Hippocampal formation (tissue), 2 donors: Measurements from ENCODE around the gene TRPV3.
"Not testable (repeated sequence)": the region's sequence is repeated elsewhere in the genome, so short reads cannot be mapped to it uniquely, and the experiment has no call there.

Experiments
- DNase-seq, 2 donors: peaks; one replicate each; lab custom pipeline; 2025; lab: John Stamatoyannopoulos, UW

TRPV3 gene

GRCh38 chr17:3573246-3574100 lies 15.9 kb upstream of the TRPV3 start:
- DNase-seq = no peak

DNA sequence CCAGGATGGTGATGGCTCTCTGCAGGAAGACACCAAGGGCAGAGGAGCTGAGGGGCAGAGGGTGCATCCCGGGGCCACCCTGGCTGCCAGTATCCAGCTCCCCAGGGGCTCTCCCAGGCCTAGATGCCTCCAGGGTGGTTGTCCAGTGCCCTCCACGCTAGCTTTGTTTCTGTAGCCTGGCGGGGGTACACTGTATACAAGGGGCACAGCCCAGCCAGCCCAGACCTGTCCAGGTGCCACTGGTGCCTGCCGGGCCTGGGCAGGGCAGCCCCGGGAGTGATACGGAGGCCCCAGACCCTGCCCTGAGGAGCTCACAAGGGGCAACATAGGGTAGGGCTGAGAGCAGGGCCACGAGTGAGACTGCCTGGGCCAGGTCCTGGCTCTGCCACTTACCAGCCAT lies 14.6 kb upstream of the TRPV3 start:
- DNase-seq = no peak

GRCh38 chr17:3571043-3571900 lies 13.7 kb upstream of the TRPV3 start:
- DNase-seq = no peak

DNA sequence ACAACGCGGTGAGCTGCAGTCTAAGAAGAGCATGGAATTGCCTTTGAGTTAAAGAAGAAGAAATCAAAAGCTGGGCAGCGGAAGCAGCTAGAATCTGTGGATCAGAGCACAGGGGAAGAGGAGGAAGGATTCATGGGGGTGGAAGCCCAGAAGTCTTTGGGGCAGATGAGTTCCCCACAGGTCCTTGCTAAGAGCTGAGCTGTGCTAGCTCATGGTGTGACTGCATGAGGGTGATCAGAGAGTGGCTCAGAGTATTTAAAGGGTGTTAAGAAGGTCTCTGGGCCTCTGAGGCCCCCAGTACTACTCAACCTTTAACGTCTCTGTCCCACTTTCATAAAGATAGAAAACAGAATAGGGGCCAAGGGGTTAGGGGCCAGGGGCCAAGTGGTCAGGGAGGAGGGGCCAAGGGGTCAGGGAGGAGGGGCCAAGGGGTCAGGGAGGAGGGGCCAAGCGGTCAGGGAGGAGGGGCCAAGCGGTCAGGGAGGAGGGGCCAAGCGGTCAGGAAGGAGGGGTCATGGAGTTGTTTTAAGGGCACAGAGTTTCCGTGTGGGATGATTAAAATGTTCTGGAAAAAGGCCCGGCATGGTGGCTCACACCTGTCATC lies 12.0 kb upstream of the TRPV3 start:
- no peak for DNase-seq

GRCh38 chr17:3566551-3566950 lies 8.9 kb upstream of the TRPV3 start:
- no peak for DNase-seq

DNA sequence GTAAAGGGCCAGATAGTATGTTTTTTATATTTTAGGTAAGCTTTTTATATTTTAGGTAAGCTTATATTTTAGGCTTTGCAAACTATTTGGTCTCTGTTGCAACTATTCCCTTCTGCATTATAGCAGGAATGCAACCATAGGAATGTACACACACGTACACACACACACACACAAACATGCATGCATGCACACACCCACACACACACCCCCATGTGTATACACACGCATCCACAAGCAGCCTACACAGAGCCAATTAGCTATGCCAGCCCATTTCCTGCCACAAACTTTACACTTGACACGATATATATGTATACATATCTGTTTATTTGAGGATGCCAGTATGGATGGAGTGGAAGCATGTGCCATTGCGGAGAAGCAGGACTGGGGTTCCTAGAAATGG lies 7.5 kb upstream of the TRPV3 start:
- no peak for DNase-seq

- DNase-seq = not testable (repeated sequence)
These were observed 6.6 kb upstream of the TRPV3 start for GRCh38 chr17:3564241-3564640.

DNA sequence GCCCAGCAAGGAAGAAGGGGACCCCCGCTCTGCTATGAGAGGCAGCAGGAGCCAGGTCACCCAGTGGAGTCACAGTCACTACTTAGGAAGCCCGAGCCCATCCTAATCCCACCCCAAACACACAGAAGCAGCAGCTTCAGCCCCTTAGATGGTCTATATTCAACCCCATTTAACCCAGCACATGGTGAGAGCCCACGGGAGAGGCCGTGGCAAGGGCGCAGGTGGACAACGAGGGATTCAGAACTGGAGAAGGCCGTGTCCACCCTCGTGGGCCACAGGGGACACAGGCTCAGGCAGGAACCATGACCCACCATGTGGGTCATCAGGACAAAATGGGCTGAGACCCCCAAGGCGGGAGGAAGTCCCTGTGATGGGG lies 1.6 kb upstream of the TRPV3 start:
- DNase-seq = no peak

DNA sequence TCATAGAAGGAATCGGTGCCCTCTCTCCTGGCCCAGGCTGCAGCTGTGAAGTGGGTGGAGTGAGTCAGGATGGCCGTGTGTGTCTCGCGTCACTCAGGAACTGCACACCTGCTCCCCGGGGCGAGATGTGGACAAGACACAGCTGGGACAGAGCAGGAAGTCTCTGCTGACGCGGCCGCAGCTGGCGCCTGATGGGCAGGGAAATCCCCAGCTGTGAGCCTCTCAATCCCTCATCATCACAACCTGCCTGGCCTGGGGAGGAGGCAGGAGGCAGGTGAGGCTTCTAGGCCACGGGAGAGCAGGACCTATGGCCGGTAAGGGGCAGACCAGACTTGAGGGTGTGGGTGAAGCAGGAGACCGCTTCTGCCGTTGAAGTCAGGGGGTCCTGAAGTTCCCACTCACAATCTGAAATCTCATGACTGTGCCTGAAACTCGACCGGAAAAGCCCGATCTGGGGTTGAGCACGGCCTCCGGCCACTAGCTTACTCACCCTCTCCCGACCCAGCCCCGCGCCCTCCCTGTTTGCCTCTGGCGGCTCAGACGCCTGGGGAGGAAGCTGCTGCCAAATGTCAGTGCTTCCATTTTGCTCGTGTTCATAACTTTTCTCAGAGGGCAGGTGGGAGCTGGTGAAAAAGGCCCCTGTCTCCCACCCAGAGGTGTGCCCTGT lies 1.1 kb upstream of the TRPV3 start:
- DNase-seq = no peak

GRCh38 chr17:3556916-3557767 lies 470 bp downstream of the TRPV3 start:
- DNase-seq = no peak

GRCh38 chr17:3556239-3556915 lies 1.2 kb downstream of the TRPV3 start:
- DNase-seq = no peak

GRCh38 chr17:3555189-3555796 lies 2.3 kb downstream of the TRPV3 start:
- no peak for DNase-seq

- DNase-seq = no peak
These were observed 3.2 kb downstream of the TRPV3 start for GRCh38 chr17:3554440-3554839.

- no peak for DNase-seq
These were observed 3.9 kb downstream of the TRPV3 start for GRCh38 chr17:3553419-3554401.

GRCh38 chr17:3552916-3553315 lies 4.7 kb downstream of the TRPV3 start:
- DNase-seq = no peak

- no peak for DNase-seq
These were observed 6.4 kb downstream of the TRPV3 start for GRCh38 chr17:3551189-3551588.

DNA sequence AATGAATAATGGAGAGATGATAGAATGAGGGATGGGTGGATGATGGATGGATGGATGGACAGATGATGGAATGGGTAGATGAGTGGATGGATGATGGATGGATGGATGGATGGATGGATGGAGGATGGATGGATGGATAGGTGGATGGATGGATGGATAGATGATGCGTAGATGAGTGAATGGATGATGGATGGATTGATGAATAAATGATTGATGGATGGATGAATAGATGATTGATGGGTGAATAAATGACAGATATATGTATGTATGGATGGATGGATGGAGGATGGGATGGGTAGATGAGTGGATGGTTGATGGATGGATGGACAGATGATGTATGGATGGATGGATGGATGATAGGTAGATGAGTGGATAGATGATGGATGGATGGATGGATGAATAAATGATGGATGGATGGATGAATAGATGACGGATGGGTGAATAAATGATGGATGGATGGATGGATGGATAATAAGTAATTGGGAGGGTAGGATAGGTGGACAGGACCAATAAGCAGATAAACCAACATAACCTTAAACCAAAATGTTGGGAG lies 7.9 kb downstream of the TRPV3 start:
- DNase-seq = no peak

GRCh38 chr17:3547628-3548027 lies 10.0 kb downstream of the TRPV3 start:
- no peak for DNase-seq

- no peak for DNase-seq
These were observed 10.6 kb downstream of the TRPV3 start for GRCh38 chr17:3546997-3547396.
